Measurements from ENCODE around the gene SMG6.

- TF ChIP-seq POLR2A (IDR thresholded peaks at IDR 0.05; ENCODE audit: low read depth, low read length) (peak; percentile 57), CHD1 (IDR thresholded peaks at IDR 0.05; ENCODE audit: low read depth, low read length) (no peak), CTCF (conservative IDR thresholded peaks at IDR 0.05; ENCODE audit: low read depth, low read length) (peak; percentile 55), FOS (IDR thresholded peaks at IDR 0.05; ENCODE audit: low read depth, low read length) (no peak), RFX5 (IDR thresholded peaks at IDR 0.05; ENCODE audit: low read depth, low read length) (no peak), RCOR1 (IDR thresholded peaks at IDR 0.05; ENCODE audit: insufficient replicate concordance, low read length) (peak; percentile 84), SMC3 (IDR thresholded peaks at IDR 0.05; ENCODE audit: low read depth, low read length) (peak; percentile 55), MAFK (IDR thresholded peaks at IDR 0.05; ENCODE audit: low read depth, low read length) (0 out of 2 replicates have a peak, but pooled peaks have one; percentile 29), BHLHE40 (IDR thresholded peaks at IDR 0.05; ENCODE audit: low read depth, low read length) (no peak; the same call in 1 of the 2 replicates), MXI1 (IDR thresholded peaks at IDR 0.05; ENCODE audit: borderline replicate concordance, low read depth, low read length) (0 out of 2 replicates have a peak, but pooled peaks have one; percentile 25), RAD21 (IDR thresholded peaks at IDR 0.05; ENCODE audit: low read length) (peak; percentile 74), USF2 (IDR thresholded peaks at IDR 0.05; ENCODE audit: low read depth, low read length) (no peak), ELK1 (IDR thresholded peaks at IDR 0.05; ENCODE audit: borderline replicate concordance, low read depth, low read length) (no peak), MAZ (IDR thresholded peaks at IDR 0.05; ENCODE audit: borderline replicate concordance, low read depth, low read length) (peak; percentile 100)
These were observed 212.6 kb downstream of the SMG6 start for GRCh38 chr17:2090804-2091534.
